EH (cell line): Measurements from ENCODE around the gene BRD3OS.

ENCODE experiments used
- DNase-seq: peaks from one replicate; pipeline ENCODE4 v3.0.0-alpha.2; 2015; ENCODE audit warnings: low read depth

BRD3OS gene

DNA sequence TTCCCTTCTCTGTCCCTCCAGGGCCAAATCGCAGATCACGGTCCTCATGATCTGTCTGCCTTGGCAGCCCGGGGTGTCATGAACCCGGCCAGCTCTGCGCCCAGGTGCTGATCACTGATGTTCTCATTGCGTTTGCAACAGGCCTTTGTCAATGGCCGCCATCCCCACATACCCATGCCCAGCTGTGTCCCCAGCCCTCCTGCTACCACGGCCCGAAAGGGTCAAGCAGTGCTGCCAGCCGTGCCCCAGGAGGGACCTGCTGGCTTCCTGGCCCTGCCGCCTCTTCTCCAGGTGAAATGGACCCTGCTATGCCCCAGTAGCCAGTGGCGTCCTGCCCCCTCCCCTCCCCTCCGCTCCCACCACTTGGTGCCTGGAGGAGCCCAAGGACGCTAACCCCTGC lies 20.4 kb upstream of the BRD3OS start:
- no peak for DNase-seq

DNA sequence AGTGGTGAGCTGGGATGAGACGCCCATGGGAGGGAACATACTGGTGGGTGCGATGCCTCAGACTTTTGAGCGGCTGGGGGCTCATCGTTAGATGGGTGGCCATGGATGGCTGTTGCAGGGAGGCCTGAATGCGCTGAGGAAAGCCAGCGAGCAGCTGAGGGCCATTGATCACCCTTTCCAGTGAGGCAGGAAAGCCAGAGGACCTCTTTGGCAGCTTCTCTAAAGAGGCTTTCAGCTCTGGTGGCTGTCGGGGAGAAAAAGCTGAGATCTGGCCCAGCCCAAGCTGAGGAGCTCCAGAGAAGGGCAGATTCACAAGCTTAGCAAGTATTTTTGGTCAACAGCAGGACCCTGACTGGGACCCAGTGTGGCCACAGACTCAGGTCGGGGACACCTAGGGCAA lies 19.9 kb upstream of the BRD3OS start:
- DNase-seq, result no peak

DNA sequence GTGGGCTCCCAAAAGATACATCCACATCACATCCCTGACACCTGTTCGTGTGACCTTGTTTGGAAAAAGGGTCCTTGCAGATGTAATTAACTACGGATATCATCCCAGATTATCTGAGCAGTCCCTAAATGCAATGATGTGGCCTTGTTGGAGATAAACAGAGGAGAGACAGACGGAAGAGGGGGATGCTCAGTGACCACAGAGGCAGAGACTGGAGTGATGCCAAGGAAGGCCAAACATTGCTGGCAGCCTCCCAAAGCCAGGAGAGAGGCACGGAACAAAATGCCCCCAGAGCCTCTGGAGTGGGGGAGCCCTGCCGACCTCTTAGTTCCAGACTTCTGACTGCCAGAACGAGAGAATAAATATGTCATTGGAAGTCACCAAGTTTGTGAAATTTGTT lies 18.1 kb upstream of the BRD3OS start:
- peak; percentile 10 for DNase-seq

- no peak for DNase-seq
These were observed 17.7 kb upstream of the BRD3OS start for GRCh38 chr9:134007571-134007970.

DNA sequence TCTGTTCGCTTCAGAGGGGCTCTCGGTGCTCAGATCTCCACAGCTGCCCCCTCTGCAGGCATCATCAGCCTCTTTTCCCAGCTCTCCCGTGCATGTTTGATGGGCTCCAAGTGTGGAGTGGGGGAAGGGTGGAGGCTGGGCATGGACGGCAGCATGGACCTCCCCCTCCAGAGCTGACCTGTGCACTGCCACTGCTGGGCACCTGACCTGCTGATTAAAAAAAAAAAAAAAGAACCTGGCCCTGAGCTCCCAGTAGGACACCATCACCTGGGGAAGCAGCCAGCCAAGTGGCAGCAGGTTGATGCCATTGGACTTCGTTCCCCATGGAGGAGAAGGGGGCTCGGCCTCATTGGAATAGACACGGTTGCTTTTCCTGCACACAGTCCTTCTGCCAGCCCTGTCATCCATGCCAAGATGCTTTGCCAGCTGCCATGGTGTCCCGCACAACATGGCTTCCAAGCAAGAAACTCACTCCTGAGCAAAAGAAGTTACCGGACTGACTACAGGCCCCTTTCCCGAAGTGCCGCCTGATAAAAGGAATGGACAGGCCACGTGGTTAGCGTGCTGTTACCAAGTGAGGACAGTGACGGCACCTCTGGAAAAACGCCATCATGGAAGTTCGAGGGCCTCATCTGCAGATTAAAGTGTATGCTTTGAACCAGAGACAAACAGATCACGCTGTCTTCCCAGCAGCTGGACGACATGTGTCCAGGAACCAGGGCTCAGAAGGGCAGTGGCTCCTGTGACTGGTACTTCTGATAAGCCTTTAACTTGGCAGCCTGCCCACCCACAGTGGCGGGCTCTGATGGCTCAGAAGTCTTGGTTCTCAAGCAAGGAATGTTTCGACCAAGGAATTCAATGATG lies 14.7 kb upstream of the BRD3OS start:
- peak; percentile 16 for DNase-seq

GRCh38 chr9:134011401-134011800 lies 13.9 kb upstream of the BRD3OS start:
- DNase-seq, result no peak

GRCh38 chr9:134014946-134015345 lies 10.3 kb upstream of the BRD3OS start:
- DNase-seq, result no peak

DNA sequence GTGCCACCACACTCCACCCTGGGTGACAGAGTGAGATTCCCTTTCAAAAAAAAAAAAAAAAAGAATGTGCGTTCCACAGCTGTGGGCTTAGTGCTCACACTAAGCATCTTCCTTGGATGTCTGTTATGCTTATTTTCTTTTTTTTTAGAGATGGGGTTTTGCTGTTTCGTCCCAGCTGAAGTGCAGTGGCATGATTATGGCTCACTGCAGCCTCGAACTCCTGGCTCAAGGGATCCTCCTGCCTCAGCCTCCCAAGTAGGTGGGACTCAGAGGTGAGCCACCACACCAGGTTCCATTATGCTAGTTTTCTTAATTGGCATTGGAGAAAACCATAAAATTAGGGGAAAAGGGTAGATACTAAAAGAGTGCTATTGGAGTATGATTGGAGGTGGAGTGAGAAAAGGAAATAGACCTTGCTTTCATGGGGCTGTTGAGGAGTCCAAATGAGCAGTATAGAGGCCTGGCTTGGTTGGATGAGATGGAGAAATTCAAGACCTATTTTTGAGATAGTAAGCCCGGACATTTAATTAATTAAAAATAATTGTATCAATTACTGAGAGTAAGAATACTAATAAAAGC lies 978 bp upstream of the BRD3OS start:
- DNase-seq, result no peak

GRCh38 chr9:134025606-134026541 lies 593 bp downstream of the BRD3OS start:
- DNase-seq, result peak; percentile 47

- no peak for DNase-seq
These were observed 1.3 kb downstream of the BRD3OS start for GRCh38 chr9:134026581-134026980.

DNA sequence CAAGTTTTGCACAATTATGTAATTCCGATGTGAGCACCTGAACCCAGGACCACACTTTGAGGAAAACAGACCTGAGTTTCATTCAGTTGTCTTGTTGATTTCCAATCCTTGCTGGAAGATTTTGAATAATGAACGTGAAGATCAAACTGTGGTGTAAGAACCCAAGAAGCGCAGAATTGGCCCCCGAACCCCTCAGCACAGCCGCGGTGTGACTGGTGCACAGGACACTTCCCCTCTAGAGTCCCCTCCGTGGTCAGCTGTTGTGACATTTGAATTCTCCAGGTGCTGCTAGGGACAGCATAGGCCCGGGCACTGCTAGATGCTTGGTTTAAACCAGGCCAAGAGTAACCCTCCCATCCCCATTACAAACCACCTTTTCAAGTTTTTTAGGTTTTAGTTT lies 1.7 kb downstream of the BRD3OS start:
- DNase-seq, result no peak

DNA sequence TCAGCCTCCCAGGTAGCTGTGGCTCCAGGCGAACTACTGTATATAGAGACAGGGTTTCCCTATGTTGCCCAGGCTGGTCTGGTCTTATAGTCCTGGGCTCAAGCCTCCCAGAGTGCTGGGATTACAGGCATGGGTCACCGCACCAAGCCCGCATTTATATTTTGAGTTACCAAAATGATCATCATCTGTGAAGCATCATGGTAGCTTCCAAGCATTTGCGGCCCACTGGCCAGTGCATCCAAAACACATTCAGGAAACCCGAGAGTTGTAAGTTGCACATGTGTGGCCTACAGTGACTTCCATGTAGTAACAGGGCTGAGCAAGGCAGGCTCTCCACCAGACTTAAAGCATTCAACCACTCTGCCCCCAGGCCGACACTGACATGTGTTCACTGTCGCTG lies 2.3 kb downstream of the BRD3OS start:
- DNase-seq, result no peak

DNA sequence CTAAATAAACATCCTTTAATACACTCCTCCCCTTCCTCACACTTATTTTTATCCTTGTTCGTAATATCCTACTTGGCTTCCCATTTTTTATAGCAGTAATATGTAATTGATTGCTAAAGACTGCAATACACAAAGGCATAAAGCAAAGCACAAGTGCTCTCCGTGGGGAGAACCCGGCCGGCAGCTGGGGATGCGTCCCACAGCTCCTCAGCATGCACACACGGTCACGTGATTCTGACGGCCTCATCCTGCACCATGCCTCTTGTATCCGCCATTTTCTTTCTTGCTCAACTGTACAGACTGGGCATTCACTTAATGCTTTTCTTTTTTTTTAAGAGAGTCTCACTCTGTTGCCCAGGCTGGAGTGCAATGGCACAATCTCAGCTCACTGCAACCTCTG lies 2.8 kb downstream of the BRD3OS start:
- DNase-seq, result no peak

DNA sequence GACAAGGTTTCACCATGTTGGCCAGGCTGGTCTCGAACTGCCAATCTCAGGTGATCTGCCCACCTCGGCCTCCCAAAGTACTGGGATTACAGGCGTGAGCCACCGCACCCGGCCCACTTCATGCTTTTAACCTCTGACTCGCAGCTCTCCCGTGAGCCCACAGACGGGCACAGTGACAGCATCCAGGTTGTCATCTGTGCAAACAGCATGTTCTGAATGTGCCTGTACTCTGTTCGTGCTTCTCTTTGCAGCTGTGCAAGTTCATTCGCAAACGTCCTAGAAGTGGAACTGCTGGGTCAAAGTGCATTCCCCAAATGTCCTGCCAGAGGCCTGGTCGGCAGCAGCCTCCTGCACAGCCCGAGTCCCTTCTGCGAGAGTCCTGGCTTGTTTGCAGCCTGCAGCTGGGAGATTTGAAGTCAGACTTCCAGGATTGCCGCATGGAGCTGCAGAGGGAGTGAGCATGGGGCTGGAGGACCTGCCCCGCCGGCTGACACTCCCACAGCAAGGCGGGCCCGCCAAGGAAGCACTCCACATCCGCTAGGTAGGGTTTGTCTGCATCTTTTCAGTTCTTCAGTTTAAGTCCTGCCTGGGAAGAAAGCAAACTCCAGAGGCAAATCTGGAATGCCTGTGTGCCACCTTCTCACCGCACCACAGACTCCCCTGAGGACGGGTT lies 3.4 kb downstream of the BRD3OS start:
- DNase-seq, result no peak

DNA sequence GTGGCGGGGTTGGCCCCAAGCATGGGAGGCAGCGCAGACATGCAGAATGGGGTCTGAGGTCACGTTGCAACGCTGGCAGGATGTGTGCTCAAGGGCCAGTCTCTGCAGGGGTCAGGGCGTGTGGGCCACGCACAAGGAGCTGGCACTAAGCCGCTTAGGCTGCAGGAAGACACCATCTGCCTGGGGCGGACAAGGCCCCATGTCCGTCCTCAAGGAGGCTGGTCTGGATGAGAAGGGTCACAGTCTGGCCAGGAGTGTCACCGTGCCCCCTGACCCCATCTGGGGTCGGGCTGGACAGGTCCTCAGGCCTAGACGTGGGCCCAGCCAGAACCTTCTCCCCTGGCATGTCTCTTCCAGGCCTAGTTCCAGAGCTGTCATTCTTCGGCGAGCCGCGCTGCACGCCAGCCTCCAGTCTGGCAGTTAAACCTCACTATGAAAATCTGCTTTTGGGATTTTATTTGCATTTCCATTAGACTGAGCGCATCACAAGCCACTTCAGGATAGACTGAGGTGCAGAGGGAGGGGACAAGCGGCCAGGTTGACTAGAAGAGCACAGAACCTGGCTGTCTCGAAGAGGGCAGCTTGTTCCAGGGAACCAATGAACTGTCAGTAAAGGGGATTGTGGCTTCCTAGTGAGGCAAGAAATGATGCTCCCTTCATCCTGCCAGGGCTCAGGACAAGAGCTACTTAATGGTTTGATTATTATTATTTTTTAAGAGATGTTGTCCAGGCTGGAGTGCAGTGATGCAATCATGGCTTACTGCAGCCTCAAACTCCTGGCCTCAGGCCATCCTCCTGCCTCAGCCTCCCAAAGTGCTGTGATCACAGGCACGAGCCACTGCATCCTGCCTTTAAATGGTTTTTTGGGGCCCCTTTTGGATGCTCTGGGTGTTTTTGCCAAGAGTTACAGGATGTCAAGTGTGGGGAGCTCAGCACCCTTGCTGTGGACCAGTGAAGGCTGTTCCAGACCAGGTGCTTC lies 4.3 kb downstream of the BRD3OS start:
- DNase-seq, result no peak

DNA sequence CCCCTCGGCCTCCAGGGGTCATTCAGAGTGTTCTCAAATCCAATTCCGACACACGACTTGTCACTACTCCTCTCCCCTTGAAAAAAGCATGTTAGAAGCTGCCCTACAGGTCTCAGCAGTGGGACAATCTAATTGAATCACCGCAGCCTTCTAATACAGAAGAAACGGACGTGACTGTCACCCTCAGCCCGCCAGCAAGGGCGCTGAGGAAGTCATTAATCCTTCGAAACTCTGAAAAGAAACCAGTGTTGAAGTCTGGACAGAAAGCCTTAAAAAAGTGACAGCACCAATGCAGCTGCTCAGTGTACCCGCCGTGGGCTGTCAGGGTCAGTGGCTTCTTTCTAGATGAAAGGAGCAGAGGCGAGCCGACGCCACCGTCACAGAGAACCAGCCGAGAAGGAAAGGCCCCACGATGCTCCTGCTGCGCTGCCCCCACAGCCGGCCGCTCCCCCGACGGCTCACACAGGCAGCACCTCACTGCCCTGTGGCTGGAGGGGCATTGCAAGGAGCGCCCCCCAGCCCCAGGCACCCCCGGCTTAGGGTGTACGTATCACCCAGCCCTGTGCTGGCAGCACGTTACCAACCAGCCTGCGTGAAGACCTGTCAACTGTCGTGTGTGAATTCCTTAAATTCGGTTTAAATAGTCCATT lies 5.7 kb downstream of the BRD3OS start:
- no peak for DNase-seq

GRCh38 chr9:134031783-134032182 lies 6.5 kb downstream of the BRD3OS start:
- DNase-seq, result no peak

DNA sequence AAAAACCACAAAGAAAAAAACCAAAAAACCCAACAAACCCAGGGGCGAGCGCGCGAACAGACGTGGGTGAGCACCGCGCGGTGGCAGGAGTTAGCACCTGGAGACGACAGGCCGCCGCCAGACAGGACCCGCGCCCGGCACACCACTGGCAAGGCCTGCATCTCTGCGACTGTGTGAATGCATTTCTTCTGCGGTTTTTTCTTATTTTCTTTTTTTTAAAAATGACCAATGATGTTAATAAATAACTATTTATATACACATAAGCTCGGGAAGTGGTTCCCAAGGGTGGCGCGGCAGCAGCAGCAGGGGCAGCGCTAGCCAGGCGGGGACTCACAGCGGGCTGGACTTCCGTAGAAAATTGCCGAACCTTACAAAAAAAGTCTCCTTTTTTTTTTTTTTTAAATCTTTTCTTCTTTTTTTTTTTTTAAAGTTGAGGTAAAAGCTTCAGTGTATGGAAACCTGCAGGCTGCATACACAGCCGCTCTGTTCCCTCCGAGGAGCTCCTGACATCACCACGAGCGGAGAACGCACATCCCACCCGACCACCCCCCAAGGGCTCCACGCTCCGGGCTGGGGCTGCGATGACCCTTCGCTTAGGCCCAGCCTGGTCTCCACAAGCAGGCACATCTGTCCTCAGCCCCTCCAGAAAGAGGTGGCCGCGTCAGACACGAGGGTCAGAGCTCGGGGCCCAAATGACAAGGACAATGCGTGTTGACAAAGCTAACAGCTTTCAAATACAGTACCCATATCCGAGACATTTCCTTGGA lies 7.4 kb downstream of the BRD3OS start:
- no peak for DNase-seq

- DNase-seq, result no peak
These were observed 8.4 kb downstream of the BRD3OS start for GRCh38 chr9:134033516-134034214.
